Measurements from ENCODE around the gene VWF. TPM values are rescaled to one million over a fixed set of nuclear protein-coding genes. Genes with fewer than 3 reads are reported as not detected.

VWF gene
- total RNA-seq, 4 donors from 2014 or later: 34.3 to 107 (median 50.3) TPM

- no peak overlapping the region for H3K4me3 ChIP-seq (ENCODE audit: low read depth, poor library complexity, severe bottlenecking)
- WGBS, 2 donors: 74 to 76% methylated on average over 2 of the region's 2 CpGs
- intact Hi-C loops (cut with DNase I; ENCODE audit: low total_unique reads): no loop called here
- peak in 1 of 2 donors; percentile 59 for DNase-seq (ENCODE audit: low spot score in 2 of 2)
- TF ChIP-seq CTCF (IDR thresholded peaks at IDR 0.05): no peak
- no peak for TF ChIP-seq POLR2A (IDR thresholded peaks at IDR 0.05)
Observed at GRCh38 chr12:6093764-6094163, 30.7 kb downstream of the VWF start.

DNA sequence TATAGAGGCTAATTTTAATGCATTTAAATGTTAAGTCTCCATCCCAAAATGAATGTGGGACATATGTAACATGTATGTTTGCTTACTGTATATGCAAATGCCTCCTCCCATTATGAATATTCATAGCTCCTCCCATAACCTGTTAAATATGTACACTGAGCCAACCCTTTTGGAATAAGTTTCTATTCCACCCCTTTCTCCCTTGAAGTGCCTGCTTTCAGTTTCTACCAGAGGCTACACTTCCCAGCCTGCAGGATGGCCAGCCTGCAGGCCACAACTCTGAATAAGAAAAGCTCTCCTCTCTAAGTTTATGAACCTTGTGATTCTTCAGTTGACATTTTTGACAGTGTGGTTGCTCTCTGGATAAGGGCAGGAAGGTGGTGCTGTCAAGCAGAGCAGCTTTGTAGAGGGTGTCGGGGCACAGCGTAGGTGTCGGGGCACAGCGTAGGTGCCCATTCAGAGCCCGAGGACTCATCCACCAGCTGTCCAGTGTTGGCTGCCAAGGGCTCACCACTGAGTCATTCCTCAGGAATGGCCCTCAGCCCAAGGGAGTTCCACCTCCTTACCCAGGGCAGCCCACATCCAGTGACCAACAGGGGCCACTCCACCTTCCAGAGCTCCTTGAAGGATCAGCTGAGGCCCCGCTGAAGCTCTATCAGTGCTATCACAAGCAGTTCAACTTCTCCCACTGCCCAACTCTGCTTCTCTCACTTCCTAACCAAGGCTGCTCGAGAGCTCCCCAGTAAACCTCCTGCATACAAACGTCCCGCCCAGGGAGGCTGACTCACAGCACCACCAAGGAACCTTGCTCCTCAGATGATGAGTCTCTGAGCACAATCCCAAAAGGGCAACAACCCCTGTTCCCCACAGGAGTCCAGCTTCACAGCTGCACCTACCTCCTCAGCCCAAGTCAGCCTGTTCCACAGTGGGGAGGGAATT, 31.4 kb downstream of the VWF start:
- TF ChIP-seq CTCF (IDR thresholded peaks at IDR 0.05) (no peak), POLR2A (IDR thresholded peaks at IDR 0.05) (no peak)
- no peak overlapping the region for H3K4me3 ChIP-seq (ENCODE audit: low read depth, poor library complexity, severe bottlenecking)
- DNase-seq (ENCODE audit: low spot score in 2 of 2): peak in 1 of 2 donors; percentile 87
- WGBS, 2 donors: 25 to 39% methylated on average over 9 of the region's 9 CpGs
- intact Hi-C loops (cut with DNase I; ENCODE audit: low total_unique reads): no loop called here

DNA sequence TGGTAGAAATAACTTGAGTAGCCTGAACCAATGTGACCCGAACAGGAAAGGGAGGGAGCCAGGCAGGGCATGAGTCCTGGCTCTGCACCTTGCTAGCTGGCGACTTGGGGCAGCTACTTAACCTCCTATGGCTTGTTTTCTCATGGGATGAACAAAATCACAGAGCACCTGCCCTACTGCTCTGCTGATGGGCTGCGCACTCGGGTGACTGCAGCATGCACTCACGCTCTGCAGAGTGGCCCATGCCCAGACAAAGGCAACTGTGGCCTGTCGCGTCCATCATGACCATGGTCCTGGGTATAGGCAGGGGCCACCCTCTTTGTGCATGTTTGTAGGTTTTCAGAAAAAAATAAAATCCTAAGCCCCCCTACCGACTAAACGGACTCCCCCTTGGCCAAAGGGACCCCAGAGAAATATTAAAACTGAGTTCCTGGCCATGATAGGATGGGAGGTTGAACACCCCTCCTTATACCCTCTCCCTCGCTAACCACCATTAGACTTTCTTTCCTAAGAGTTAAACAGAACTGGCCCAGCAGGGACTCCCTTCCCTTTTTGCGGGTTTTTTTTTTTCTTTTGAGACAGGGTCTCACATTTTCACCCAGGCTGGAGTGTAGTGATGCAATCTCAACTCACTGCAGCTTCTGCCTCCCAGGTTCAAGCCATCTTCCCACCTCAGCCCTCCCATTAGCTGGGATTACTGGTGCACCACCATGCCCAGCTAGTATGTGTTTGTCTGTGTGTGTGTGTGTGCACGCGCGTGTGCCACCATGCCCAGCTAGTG, 32.5 kb downstream of the VWF start:
- TF ChIP-seq CTCF (IDR thresholded peaks at IDR 0.05): no peak
- no peak for TF ChIP-seq POLR2A (IDR thresholded peaks at IDR 0.05)
- 94% methylated on average over 14 of the region's 14 CpGs for WGBS, 2 donors
- peak in 1 of 2 donors; percentile 43 for DNase-seq (ENCODE audit: low spot score in 2 of 2)
- intact Hi-C loops (cut with DNase I; ENCODE audit: low total_unique reads): no loop called here
- no peak overlapping the region for H3K4me3 ChIP-seq (ENCODE audit: low read depth, poor library complexity, severe bottlenecking)

DNA sequence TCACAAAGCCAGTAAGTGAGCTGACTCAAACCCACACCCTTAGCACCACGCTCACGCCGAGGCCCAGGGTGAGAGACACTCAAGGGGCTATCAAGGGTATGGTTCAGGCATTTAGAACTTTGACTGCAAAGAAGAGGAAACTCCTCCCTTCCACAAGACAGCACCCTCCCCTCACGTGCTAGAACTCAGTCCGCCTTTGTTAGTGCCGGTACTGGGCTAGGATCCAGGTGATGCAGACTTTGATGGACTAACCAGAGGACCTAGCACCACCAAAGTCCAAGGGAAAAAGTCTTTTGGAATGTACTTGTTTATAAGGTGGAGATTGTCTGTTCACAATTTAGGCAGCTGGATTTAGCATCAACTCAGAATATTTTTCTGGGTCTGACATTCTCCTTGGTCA, 33.7 kb downstream of the VWF start:
- TF ChIP-seq CTCF (IDR thresholded peaks at IDR 0.05) (no peak), POLR2A (IDR thresholded peaks at IDR 0.05) (no peak)
- intact Hi-C loops (cut with DNase I; ENCODE audit: low total_unique reads): no loop called here
- no peak overlapping the region for H3K4me3 ChIP-seq (ENCODE audit: low read depth, poor library complexity, severe bottlenecking)
- 41 to 47% methylated on average over 6 of the region's 6 CpGs for WGBS, 2 donors
- DNase-seq (ENCODE audit: low spot score in 2 of 2): peak in 1 of 2 donors; percentile 85

DNA sequence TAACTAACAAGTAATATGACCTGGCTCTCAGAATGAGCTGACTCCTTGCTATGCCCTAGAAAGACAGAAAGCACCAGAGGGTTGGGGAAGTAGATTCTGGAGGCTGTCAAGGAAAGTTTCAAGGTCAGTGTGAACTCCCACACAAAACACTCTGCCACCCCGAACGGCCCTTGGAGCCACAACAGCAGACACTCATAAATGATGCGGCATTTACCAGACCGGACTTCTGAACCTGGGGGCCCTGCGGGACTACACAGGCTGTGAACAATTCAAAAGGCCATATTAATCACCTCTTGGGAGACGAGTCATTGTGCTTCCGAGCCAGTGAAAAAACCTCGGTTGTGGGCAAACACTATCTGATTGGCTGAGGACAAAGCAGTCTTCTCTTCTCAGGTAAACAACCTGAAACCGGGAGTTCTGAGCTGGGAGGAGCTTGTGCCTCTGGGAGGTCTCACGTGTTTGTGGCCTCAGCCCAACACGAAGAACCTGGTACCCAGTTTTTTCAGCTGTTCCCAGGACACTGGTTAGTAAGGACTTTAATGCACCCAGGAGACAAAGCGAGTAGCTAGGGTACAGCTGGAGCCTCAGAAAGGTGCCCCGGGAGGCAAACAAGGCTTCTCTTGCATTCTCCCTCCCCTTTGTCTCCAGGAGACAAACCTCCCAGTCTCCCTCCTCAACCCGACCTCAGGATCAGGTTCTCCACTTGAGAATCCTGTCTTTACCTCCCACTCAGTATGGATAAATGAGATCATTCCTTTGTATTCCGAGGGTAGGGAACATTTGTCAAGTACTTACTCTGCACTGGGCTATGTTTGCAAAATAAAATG, 35.3 kb downstream of the VWF start:
- peak in 1 of 2 donors; percentile 59 for DNase-seq (ENCODE audit: low spot score in 2 of 2)
- intact Hi-C loops (cut with DNase I; ENCODE audit: low total_unique reads): no loop called here
- 41 to 43% methylated on average over 15 of the region's 15 CpGs for WGBS, 2 donors
- TF ChIP-seq POLR2A (IDR thresholded peaks at IDR 0.05): no peak
- no peak for TF ChIP-seq CTCF (IDR thresholded peaks at IDR 0.05)
- no peak overlapping the region for H3K4me3 ChIP-seq (ENCODE audit: low read depth, poor library complexity, severe bottlenecking)
